Bronchial epithelial cell (primary cell): ENCODE data around the gene XPO5. TPM values are rescaled to one million over a fixed set of nuclear protein-coding genes. Genes with fewer than 3 reads are reported as not detected.

Source experiments
- DNase-seq: peaks from one replicate; pipeline ENCODE4 v3.0.0-alpha.2; 2010; ENCODE audit warnings: low read depth
- FAIRE-seq: peaks from 2 replicates; lab custom pipeline; 2011; peaks lifted over from hg19 to GRCh38; lab: Jason Lieb, UNC
- H3K27me3 ChIP-seq: 2 replicates; pipeline ENCODE4 v1.5.1; 2011; ENCODE audit warnings: low read length; ENCODE audit not compliant: control insufficient read depth, insufficient read depth
- H3K36me3 ChIP-seq: 2 replicates; pipeline ENCODE4 v1.5.1; 2011; ENCODE audit warnings: low read length; ENCODE audit not compliant: control insufficient read depth, insufficient read depth
- H3K4me3 ChIP-seq: 2 replicates; pipeline ENCODE4 v1.5.1; 2011; ENCODE audit warnings: mild to moderate bottlenecking, low read depth, low read length, control low read depth
- total RNA-seq: library from RNA; depleted of rRNA; stranded (reverse); fragments of >200 nt; gene quantifications from 2 replicates; pipeline ENCODE4 v1.2.1, GENCODE V29; 2014
- TF ChIP-seq, protein P1 (sequence below): IDR thresholded peaks from 2 replicates; pipeline ENCODE4 v1.5.1; 2011; ENCODE audit warnings: mild to moderate bottlenecking, moderate library complexity, low read length, control low read depth, inconsistent platforms; ENCODE audit not compliant: insufficient read depth, severe bottlenecking

The XPO5 gene
- total RNA-seq, 1 donor from 2014 or later = 35.8 TPM

DNA sequence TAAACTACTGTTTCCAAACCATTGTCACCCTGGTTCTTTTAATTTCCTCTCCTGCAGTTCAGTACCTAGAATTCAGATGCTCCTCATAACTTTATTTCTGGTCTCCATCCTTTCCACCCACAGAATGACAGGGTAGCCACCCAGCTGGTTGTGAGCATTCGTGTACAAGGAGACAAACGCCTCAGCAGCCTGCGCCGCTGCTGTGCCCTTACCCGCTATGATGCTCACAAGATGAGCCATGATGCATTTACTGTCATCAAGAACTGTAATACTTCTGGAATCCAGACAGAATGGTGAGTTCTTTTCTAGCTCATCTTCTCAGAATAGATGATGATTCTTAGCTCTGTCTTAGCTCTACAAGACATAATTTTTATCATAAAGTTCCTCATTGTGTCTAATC lies 34.6 kb upstream of the XPO5 start:
- no peak for FAIRE-seq
- Histone ChIP-seq H3K27me3 (no peaks in the 10 kb centered on the region), H3K4me3 (no peak overlapping the region), H3K36me3 (peaks cover 10% of the 10 kb centered on the region)
- TF ChIP-seq, protein P1, sequence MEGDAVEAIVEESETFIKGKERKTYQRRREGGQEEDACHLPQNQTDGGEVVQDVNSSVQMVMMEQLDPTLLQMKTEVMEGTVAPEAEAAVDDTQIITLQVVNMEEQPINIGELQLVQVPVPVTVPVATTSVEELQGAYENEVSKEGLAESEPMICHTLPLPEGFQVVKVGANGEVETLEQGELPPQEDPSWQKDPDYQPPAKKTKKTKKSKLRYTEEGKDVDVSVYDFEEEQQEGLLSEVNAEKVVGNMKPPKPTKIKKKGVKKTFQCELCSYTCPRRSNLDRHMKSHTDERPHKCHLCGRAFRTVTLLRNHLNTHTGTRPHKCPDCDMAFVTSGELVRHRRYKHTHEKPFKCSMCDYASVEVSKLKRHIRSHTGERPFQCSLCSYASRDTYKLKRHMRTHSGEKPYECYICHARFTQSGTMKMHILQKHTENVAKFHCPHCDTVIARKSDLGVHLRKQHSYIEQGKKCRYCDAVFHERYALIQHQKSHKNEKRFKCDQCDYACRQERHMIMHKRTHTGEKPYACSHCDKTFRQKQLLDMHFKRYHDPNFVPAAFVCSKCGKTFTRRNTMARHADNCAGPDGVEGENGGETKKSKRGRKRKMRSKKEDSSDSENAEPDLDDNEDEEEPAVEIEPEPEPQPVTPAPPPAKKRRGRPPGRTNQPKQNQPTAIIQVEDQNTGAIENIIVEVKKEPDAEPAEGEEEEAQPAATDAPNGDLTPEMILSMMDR = no peak
- DNase-seq = no peak

DNA sequence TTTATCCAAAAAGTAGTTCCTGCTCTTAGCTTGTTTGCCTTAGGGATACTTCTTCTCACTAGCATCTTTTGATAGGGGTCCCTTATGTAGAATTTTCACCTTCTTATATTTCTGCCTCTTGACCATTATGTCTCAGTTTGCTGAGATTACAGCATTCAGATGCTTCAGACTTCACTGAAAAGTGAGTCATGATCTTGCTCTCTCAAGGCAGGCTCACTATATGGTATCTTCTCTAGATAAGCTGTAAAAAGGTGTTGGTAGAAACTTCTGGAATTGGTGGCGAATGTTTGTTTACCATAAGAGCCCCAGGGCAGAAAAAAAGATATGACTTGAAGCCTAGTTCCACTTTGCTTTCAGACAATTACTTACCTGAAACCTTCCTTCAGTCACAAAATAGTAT lies 33.6 kb upstream of the XPO5 start:
- Histone ChIP-seq H3K36me3 (peaks cover 16% of the 10 kb centered on the region), H3K27me3 (no peaks in the 10 kb centered on the region), H3K4me3 (no peak overlapping the region)
- TF ChIP-seq, protein P1 = no peak
- DNase-seq = no peak
- no peak for FAIRE-seq

DNA sequence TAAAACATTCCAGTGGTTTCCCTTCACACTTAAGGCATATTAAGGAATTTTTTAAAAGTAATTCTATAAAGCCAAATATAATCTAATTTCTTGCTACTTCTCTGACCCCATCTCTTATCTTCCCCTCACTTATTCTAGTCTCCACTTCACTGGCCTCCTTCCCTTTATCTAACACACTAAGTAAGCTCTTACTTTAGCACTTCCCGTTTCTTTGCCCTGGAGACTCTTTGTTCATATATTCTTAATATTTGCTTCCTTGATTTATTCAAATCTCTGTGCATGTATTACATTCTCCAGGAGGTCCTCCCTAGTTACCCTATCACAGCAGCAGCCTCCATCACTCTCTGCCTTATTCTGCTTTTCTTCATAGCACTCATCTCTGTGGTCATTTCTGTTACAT lies 33.0 kb upstream of the XPO5 start:
- Histone ChIP-seq H3K36me3 (peaks cover 14% of the 10 kb centered on the region), H3K4me3 (no peak overlapping the region), H3K27me3 (no peaks in the 10 kb centered on the region)
- TF ChIP-seq, protein P1 = no peak
- DNase-seq (no peak), FAIRE-seq (no peak)

DNA sequence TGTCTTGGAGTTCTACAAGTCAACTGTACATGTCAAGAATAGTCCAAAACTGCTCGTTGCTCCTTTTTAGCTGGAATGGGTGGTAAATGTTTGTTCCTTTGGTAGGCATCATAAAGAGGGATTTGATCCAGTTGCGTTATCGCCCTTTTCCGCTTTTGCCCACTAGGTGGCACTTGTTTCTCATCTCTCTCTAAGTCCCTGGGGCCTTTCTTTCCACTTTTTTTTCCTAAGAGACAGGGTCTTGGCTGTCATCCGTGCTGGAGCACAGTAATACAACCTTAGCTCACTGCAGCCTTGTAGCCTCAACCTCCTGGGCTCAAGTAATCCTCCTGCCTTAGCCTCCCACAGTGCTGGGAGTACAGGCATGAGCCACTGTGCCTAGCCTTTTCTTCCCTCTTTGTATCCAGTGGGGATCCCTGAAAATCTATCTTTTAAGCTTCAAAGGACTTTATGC lies 32.5 kb upstream of the XPO5 start:
- TF ChIP-seq, protein P1 = peak; percentile 85
- FAIRE-seq = peak; percentile 18
- H3K36me3 ChIP-seq = peaks cover 14% of the 10 kb centered on the region

DNA sequence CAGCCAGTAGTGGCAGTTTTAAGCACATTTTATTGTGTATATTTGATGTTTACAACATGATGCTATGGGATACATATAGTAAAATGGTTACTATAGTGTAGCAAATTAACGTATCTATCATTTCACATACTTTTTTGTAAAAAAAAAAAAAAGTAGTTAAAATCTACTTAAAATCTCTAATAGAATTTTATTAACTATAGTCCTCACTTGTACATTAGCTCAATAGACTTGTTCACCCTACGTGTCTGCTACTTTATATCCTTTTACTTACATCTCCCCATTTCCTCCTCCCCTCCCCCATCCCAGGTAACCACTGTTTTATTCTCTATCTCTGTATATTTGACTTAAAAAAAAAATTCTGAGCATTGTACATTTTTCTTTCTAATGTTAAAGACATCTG lies 30.2 kb upstream of the XPO5 start:
- FAIRE-seq = no peak
- TF ChIP-seq, protein P1 = no peak
- H3K27me3 ChIP-seq = no peaks in the 10 kb centered on the region
- DNase-seq = no peak
- H3K4me3 ChIP-seq = no peak overlapping the region
- H3K36me3 ChIP-seq = peaks cover 19% of the 10 kb centered on the region

More for the DNA sequence above, 32.5 kb upstream of the XPO5 start:
- peak; percentile 71 for DNase-seq
- Histone ChIP-seq H3K27me3 (no peaks in the 10 kb centered on the region), H3K4me3 (no peak overlapping the region)

- Histone ChIP-seq H3K4me3 (no peak overlapping the region), H3K36me3 (peaks cover 14% of the 10 kb centered on the region), H3K27me3 (no peaks in the 10 kb centered on the region)
- FAIRE-seq (no peak), DNase-seq (peak; percentile 82)
- TF ChIP-seq, protein P1 = no peak
These were observed 28.3 kb upstream of the XPO5 start for GRCh38 chr6:43604174-43604573.
